ENCODE results near the gene FGF14. TPM values are rescaled to one million over a fixed set of nuclear protein-coding genes. Genes with fewer than 3 reads are reported as not detected.

FGF14 gene
- total RNA-seq, 1 experiment from 2014 or later, result not detected

GRCh38 chr13:101941095-101941783, 460.6 kb downstream of the FGF14 start:
- no peak overlapping the region for H3K27ac ChIP-seq (ENCODE audit: low read length)

GRCh38 chr13:101939370-101939769, 462.5 kb downstream of the FGF14 start:
- DNase-seq (no peak), ATAC-seq (no peak)
- Histone ChIP-seq H4K20me1 (ENCODE audit: low read length) (no peaks in the 10 kb centered on the region), H3K36me3 (ENCODE audit: low read depth, low read length) (no peaks in the 10 kb centered on the region), H3F3A (ENCODE audit: low read length, unreplicated experiment) (no peaks in the 10 kb centered on the region), H3K9me2 (replicated peaks; ENCODE audit: low read length) (no peaks in the 10 kb centered on the region), H2AFZ (ENCODE audit: low read length) (no peak overlapping the region), H3K4me3 (ENCODE audit: low read length) (no peak overlapping the region), H3K27ac (ENCODE audit: low read length) (no peak overlapping the region), H3K9ac (ENCODE audit: low read length) (no peak overlapping the region), H3K79me2 (ENCODE audit: low read length) (no peaks in the 10 kb centered on the region), H3K4me1 (ENCODE audit: insufficient read depth, low read length) (no peaks in the 10 kb centered on the region), H3K9me3 (ENCODE audit: low read length) (no peaks in the 10 kb centered on the region), H3K4me2 (ENCODE audit: low read length) (no peak overlapping the region), H3K27me3 (ENCODE audit: low read length) (peaks cover 49% of the 10 kb centered on the region)
- no TSS peak for BruUV-seq (replicated peaks)
- intact Hi-C loops (cut with micrococcal nuclease), result no loop called here
- CTCF ChIA-PET, result no interaction called here
- no peak for TF ChIP-seq EZH2 (IDR thresholded peaks at IDR 0.05; ENCODE audit: low read length, unreplicated experiment)
- TF ChIP-seq CTCF (conservative IDR thresholded peaks at IDR 0.05; ENCODE audit: low read depth, low read length), result no peak
- TF ChIP-seq EZH2phosphoT487 (IDR thresholded peaks at IDR 0.05; ENCODE audit: borderline replicate concordance, low read length), result no peak
- POLR2A ChIA-PET (ENCODE audit: unreplicated experiment), result no interaction called here

More at GRCh38 chr13:101941095-101941783, 460.6 kb downstream of the FGF14 start:
- intact Hi-C loops (cut with micrococcal nuclease), result loop anchor here (1.0 to 5.0 kb wide), 4 partner anchors 155 to 796 kb away; no protein-coding TSS in a partner anchor
- peak; percentile 19 for DNase-seq
- no peaks in the 10 kb centered on the region for H4K20me1 ChIP-seq (ENCODE audit: low read length)
- no peaks in the 10 kb centered on the region for H3K36me3 ChIP-seq (ENCODE audit: low read depth, low read length)
- no peaks in the 10 kb centered on the region for H3K79me2 ChIP-seq (ENCODE audit: low read length)
- BruUV-seq (replicated peaks), result no TSS peak
- H3K27me3 ChIP-seq (ENCODE audit: low read length), result peaks cover 41% of the 10 kb centered on the region
- H3K4me3 ChIP-seq (ENCODE audit: low read length), result no peak overlapping the region
- H3K9me3 ChIP-seq (ENCODE audit: low read length), result no peaks in the 10 kb centered on the region
- H3F3A ChIP-seq (ENCODE audit: low read length, unreplicated experiment), result no peaks in the 10 kb centered on the region
- ATAC-seq, result no peak
- no peak overlapping the region for H3K9ac ChIP-seq (ENCODE audit: low read length)
- POLR2A ChIA-PET (ENCODE audit: unreplicated experiment), result no interaction called here
- CTCF ChIA-PET, result interaction anchor here (0.8 to 1.0 kb wide), 2 partner anchors 155 to 615 kb away, joined by 4 to 6 read pairs; no protein-coding TSS in a partner anchor
- no peaks in the 10 kb centered on the region for H3K9me2 ChIP-seq (replicated peaks; ENCODE audit: low read length)
- TF ChIP-seq EZH2 (IDR thresholded peaks at IDR 0.05; ENCODE audit: low read length, unreplicated experiment) (no peak), CTCF (conservative IDR thresholded peaks at IDR 0.05; ENCODE audit: low read depth, low read length) (peak; percentile 43; the same call in 1 of the 2 replicates)
- no peak overlapping the region for H3K4me2 ChIP-seq (ENCODE audit: low read length)
- no peak overlapping the region for H2AFZ ChIP-seq (ENCODE audit: low read length)
- no peaks in the 10 kb centered on the region for H3K4me1 ChIP-seq (ENCODE audit: insufficient read depth, low read length)

- H3K79me2 ChIP-seq (ENCODE audit: low read length), result no peaks in the 10 kb centered on the region
- H3K4me3 ChIP-seq (ENCODE audit: low read length), result no peak overlapping the region
- no peaks in the 10 kb centered on the region for H3K36me3 ChIP-seq (ENCODE audit: low read depth, low read length)
- no peak overlapping the region for H3K4me2 ChIP-seq (ENCODE audit: low read length)
- H3K27ac ChIP-seq (ENCODE audit: low read length), result no peak overlapping the region
- H2AFZ ChIP-seq (ENCODE audit: low read length), result no peak overlapping the region
- H3K9me3 ChIP-seq (ENCODE audit: low read length), result no peaks in the 10 kb centered on the region
- H3K4me1 ChIP-seq (ENCODE audit: insufficient read depth, low read length), result no peaks in the 10 kb centered on the region
- no TSS peak for BruUV-seq (replicated peaks)
- TF ChIP-seq EZH2phosphoT487 (IDR thresholded peaks at IDR 0.05; ENCODE audit: borderline replicate concordance, low read length) (no peak), CTCF (conservative IDR thresholded peaks at IDR 0.05; ENCODE audit: low read depth, low read length) (no peak), EZH2 (IDR thresholded peaks at IDR 0.05; ENCODE audit: low read length, unreplicated experiment) (no peak)
- no peak overlapping the region for H3K9ac ChIP-seq (ENCODE audit: low read length)
- ChIA-PET CTCF (no interaction called here), POLR2A (ENCODE audit: unreplicated experiment) (no interaction called here)
- no peaks in the 10 kb centered on the region for H4K20me1 ChIP-seq (ENCODE audit: low read length)
- ATAC-seq (no peak), DNase-seq (no peak)
- peaks cover 81% of the 10 kb centered on the region for H3K27me3 ChIP-seq (ENCODE audit: low read length)
- intact Hi-C loops (cut with micrococcal nuclease), result no loop called here
- no peaks in the 10 kb centered on the region for H3F3A ChIP-seq (ENCODE audit: low read length, unreplicated experiment)
- H3K9me2 ChIP-seq (replicated peaks; ENCODE audit: low read length), result no peaks in the 10 kb centered on the region
Measured at GRCh38 chr13:101935828-101936227, 466.0 kb downstream of the FGF14 start.

All from PC-3 (cell line).